ENCODE results near the gene MMAB.

MMAB gene

DNA sequence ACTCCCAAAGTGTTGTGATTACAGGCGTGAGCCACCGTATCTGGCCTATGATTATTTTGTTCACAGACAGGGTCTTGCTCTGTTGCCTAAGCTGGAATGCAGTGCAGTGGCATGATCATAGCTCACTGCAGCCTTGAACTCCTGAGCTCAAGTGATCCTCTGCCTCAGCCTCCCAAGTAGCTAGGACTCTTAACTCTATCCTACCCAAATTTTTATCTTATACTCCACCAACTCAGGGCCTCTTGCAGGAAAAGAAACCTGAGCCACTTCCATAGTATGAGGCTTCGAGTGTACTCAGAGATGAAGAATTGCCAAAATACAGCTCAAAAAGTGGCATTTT, 828 bp downstream of the MMAB start:
- Histone ChIP-seq H3K27me3 (no peaks in the 10 kb centered on the region), H3K4me3 (ENCODE audit: low read depth, low read length) (peak overlapping the region; percentile 78), H3K36me3 (peaks cover 12% of the 10 kb centered on the region), H3K4me1 (no peaks in the 10 kb centered on the region), H3K9me3 (no peaks in the 10 kb centered on the region)
- no peak for TF ChIP-seq CTCF (IDR thresholded peaks at IDR 0.05; ENCODE audit: low read depth, low read length)
- DNase-seq, result no peak

DNA sequence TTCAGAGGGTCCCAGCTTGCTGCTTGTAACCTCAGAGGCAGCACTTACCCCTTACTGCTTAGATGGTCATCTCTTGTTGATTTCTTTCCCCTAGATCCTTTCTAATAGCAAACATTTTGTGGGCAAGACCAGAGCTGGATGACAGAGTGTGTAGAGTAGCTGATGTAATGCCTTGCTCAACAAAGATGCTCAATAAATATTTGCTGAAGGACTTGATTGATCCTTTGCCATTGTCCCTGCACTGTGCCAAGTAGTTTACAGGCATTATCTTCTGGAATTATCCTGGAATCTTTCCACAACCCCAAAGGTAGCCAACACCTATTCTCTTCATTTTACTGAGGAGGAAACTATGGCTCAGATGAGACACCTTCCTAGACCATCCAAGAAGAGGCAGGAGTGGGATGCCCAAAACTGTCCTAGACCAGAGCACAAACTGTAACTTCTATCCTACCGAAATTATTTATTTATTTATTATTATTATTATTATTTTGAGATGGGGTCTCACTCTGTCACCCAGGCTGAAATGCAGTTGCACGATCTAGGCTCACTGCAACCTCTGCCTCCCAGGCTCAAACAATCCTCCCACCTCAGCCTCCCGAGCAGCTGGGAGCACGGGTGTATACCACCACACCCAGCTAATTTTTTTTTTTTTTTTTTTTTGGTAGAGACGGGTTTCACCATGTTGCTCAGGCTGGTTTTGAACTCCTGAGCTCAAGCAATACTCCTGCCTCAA, 1.4 kb downstream of the MMAB start:
- Histone ChIP-seq H3K4me1 (no peaks in the 10 kb centered on the region), H3K4me3 (ENCODE audit: low read depth, low read length) (no peak overlapping the region), H3K27me3 (no peaks in the 10 kb centered on the region), H3K36me3 (peaks cover 11% of the 10 kb centered on the region; the same call in 1 of the 2 replicates), H3K9me3 (no peaks in the 10 kb centered on the region)
- DNase-seq, result no peak
- TF ChIP-seq CTCF (IDR thresholded peaks at IDR 0.05; ENCODE audit: low read depth, low read length), result no peak

DNA sequence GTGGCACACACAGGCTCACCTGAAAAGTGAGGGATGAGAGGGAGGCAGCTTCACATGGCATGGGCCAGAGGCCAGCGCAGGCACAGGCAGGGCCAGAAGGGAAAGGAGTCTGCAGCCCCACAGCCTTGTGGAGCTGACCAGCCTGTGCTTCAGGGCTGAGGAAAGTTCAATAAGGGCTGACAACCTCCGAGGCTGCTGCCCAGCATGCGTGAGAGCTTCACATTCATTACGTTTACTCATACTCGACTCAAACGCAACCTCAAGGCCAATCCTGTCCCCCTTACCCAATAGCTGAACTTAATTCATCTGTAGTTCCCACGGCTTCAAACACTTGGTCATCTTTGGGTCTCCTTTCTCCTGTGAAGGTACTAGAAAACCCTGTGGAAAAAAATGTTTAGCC, 4.8 kb downstream of the MMAB start:
- Histone ChIP-seq H3K27me3 (no peaks in the 10 kb centered on the region), H3K36me3 (peaks cover 8% of the 10 kb centered on the region; the same call in 1 of the 2 replicates), H3K9me3 (no peaks in the 10 kb centered on the region), H3K4me3 (ENCODE audit: low read depth, low read length) (no peak overlapping the region), H3K4me1 (no peaks in the 10 kb centered on the region)
- no peak for TF ChIP-seq CTCF (IDR thresholded peaks at IDR 0.05; ENCODE audit: low read depth, low read length)
- DNase-seq, result no peak

DNA sequence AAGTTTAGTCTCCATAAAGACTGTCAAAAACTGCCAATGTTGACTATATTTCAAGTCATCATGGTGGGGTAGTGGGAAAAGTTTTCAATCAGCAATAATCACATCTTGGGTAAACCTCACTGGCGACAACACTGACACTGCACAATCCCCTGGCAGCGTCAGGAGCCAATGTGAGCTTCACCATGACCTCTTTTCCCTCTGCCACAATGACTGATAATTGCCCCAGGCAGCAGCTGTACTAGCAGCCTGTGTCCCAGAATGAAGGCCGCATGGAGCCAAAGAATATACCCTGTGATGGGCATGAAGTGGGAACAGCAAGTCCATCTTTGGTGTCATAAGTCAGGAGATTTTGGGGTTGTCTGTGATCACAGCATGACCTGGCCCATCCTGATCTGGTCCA, 5.3 kb downstream of the MMAB start:
- H3K36me3 ChIP-seq, result peaks cover 8% of the 10 kb centered on the region; the same call in 1 of the 2 replicates

GRCh38 chr12:109567296-109567695, 6.0 kb downstream of the MMAB start:
- Histone ChIP-seq H3K27me3 (no peaks in the 10 kb centered on the region), H3K4me3 (ENCODE audit: low read depth, low read length) (no peak overlapping the region), H3K36me3 (peaks cover 8% of the 10 kb centered on the region; the same call in 1 of the 2 replicates), H3K9me3 (no peaks in the 10 kb centered on the region; the same call in 1 of the 2 replicates), H3K4me1 (no peaks in the 10 kb centered on the region)
- no peak for DNase-seq
- TF ChIP-seq CTCF (IDR thresholded peaks at IDR 0.05; ENCODE audit: low read depth, low read length), result no peak

More for the DNA sequence above, 5.3 kb downstream of the MMAB start:
- no peak for TF ChIP-seq CTCF (IDR thresholded peaks at IDR 0.05; ENCODE audit: low read depth, low read length)
- DNase-seq, result no peak
- Histone ChIP-seq H3K9me3 (no peaks in the 10 kb centered on the region), H3K4me3 (ENCODE audit: low read depth, low read length) (no peak overlapping the region), H3K27me3 (no peaks in the 10 kb centered on the region), H3K4me1 (no peaks in the 10 kb centered on the region)

GRCh38 chr12:109566424-109566823, 6.9 kb downstream of the MMAB start:
- no peak for TF ChIP-seq CTCF (IDR thresholded peaks at IDR 0.05; ENCODE audit: low read depth, low read length)
- H3K9me3 ChIP-seq, result no peaks in the 10 kb centered on the region; the same call in 1 of the 2 replicates
- H3K4me3 ChIP-seq (ENCODE audit: low read depth, low read length), result no peak overlapping the region
- DNase-seq, result no peak
- H3K36me3 ChIP-seq, result peaks cover 8% of the 10 kb centered on the region; the same call in 1 of the 2 replicates
- H3K4me1 ChIP-seq, result no peaks in the 10 kb centered on the region
- H3K27me3 ChIP-seq, result no peaks in the 10 kb centered on the region

Data from BE2C (cell line).